GM12878 (cell line): Measurements from ENCODE around the gene ZG16. TPM values are rescaled to one million over a fixed set of nuclear protein-coding genes. Genes with fewer than 3 reads are reported as not detected.
A peak's percentile ranks its signal among the peaks of the same experiment; 100 is the strongest.

Experiments used
- ATAC-seq: fragments of 200-7000 bp; cut with Tn5 transposase; 3 replicates; pipeline ENCODE4 v1.9.1; 2020; ENCODE audit warnings: mild to moderate bottlenecking, moderate library complexity
- BruUV-seq: library from RNA; stranded (reverse); fragments of 400-500 nt; replicated peaks from 2 replicates; lab custom pipeline; 2021; lab: Mats Ljungman, UMichigan
- CTCF ChIA-PET: fragments of 300-600 bp; sonication (Branson Sonifier 250); formaldehyde crosslinking; extraction: SDS; loops from one replicate; lab custom pipeline; 2021; ENCODE audit warnings: inconsistent platforms; lab: Yijun Ruan, JAX
- POLR2A ChIA-PET: fragments of 350-600 bp; formaldehyde crosslinking; extraction: SDS; loops from one replicate; lab custom pipeline; 2021; ENCODE audit warnings: inconsistent platforms; lab: Charles Lee
- RAD21 ChIA-PET: fragments of 300-600 bp; sonication (Branson Sonifier 250); formaldehyde crosslinking; loops from one replicate; lab custom pipeline; 2023; ENCODE audit warnings: antibody characterized with exemption; ENCODE audit not compliant: unreplicated experiment; lab: Charles Lee
- SMC1A ChIA-PET: fragments of 300-600 bp; sonication (Branson Sonifier 250); formaldehyde crosslinking; loops from one replicate; lab custom pipeline; 2023; ENCODE audit not compliant: unreplicated experiment, uncharacterized antibody; lab: Charles Lee
- DNase-seq: peaks from one replicate; pipeline ENCODE4 v3.0.0-alpha.2; 2011; ENCODE audit warnings: low read depth, low spot score
- FAIRE-seq: peaks from 3 replicates; lab custom pipeline; 2011; peaks lifted over from hg19 to GRCh38; lab: Jason Lieb, UNC
- H2AFZ ChIP-seq: 2 replicates; pipeline ENCODE4 v1.6.0; 2011; ENCODE audit warnings: low read depth, low read length, control low read depth; ENCODE audit not compliant: control insufficient read depth
- H3K27ac ChIP-seq: 2 replicates; pipeline ENCODE4 v1.5.1; 2011; ENCODE audit warnings: control low read depth; ENCODE audit not compliant: control insufficient read depth, insufficient read depth
- H3K27me3 ChIP-seq, 2 experiments: replicated peaks in 1 of 2; 2 replicates each; pipeline versions ENCODE4 v1.6.0 to v1.6.1; 2011; ENCODE audit warnings: low read length in 1 of 2; ENCODE audit not compliant: control insufficient read depth in 2 of 2, insufficient read depth in 2 of 2
- H3K36me3 ChIP-seq, 2 experiments: 2 replicates each; pipeline ENCODE4 v1.5.1; 2011; ENCODE audit warnings: low read length in 1 of 2; ENCODE audit not compliant: control insufficient read depth in 2 of 2, insufficient read depth in 2 of 2
- H3K4me1 ChIP-seq: 2 replicates; pipeline ENCODE4 v1.6.1; 2011; ENCODE audit warnings: mild to moderate bottlenecking, low read length, moderate library complexity, mixed read lengths; ENCODE audit not compliant: control insufficient read depth, insufficient read depth
- H3K4me2 ChIP-seq: 2 replicates; pipeline ENCODE4 v1.6.0; 2011; ENCODE audit warnings: control low read depth; ENCODE audit not compliant: control insufficient read depth, insufficient read depth
- H3K4me3 ChIP-seq: fragments of 200-600 bp; sonication (generic); 2 replicates; pipeline ENCODE4 v1.5.1; 2016
- H3K79me2 ChIP-seq: 2 replicates; pipeline ENCODE4 v1.6.0; 2011; ENCODE audit warnings: low read length; ENCODE audit not compliant: control insufficient read depth, insufficient read depth
- H3K9ac ChIP-seq: 2 replicates; pipeline ENCODE4 v1.8.0; 2011; ENCODE audit warnings: low read length, control low read depth, mixed read lengths; ENCODE audit not compliant: control insufficient read depth, insufficient read depth
- H3K9me3 ChIP-seq: replicated peaks from 3 replicates; pipeline ENCODE4 v1.5.1; 2011; ENCODE audit warnings: mild to moderate bottlenecking, low read length; ENCODE audit not compliant: control insufficient read depth, insufficient read depth
- H4K20me1 ChIP-seq: 2 replicates; pipeline ENCODE4 v1.6.0; 2011; ENCODE audit not compliant: control insufficient read depth, insufficient read depth
- CHD2 ChIP-seq: IDR thresholded peaks from 2 replicates; pipeline ENCODE4 v1.6.1; 2011; ENCODE audit warnings: low read depth, low read length, improper control_type of control experiment, borderline replicate concordance
- EED ChIP-seq: sonication (generic); IDR thresholded peaks from 2 replicates; pipeline ENCODE4 v1.6.1; 2016; ENCODE audit warnings: antibody characterized with exemption, low read depth
- EGR1 ChIP-seq, 2 experiments: IDR thresholded peaks; 1 replicate in 1 of 2; 2 replicates in 1 of 2; pipeline ENCODE4 v1.6.1; 2011 to 2012; ENCODE audit warnings: low read depth in 2 of 2, low read length in 2 of 2, borderline replicate concordance in 1 of 2, mild to moderate bottlenecking in 1 of 2, moderate library complexity in 1 of 2
- MXI1 ChIP-seq: fragments of 150-350 bp; IDR thresholded peaks from 2 replicates; pipeline ENCODE4 v1.6.1; 2011; ENCODE audit warnings: low read depth, mild to moderate bottlenecking, inconsistent platforms, low read length, improper control_type of control experiment
- NRF1 ChIP-seq: conservative IDR thresholded peaks from 2 replicates; pipeline ENCODE4 v1.6.1; 2011; ENCODE audit warnings: mild to moderate bottlenecking, low read depth, low read length, improper control_type of control experiment
- POLR2A ChIP-seq: IDR thresholded peaks from 2 replicates; pipeline ENCODE4 v1.6.1; 2011; ENCODE audit warnings: low read depth, mild to moderate bottlenecking, low read length
- POU2F2 ChIP-seq: IDR thresholded peaks from 3 replicates; pipeline ENCODE4 v1.6.1; 2011; ENCODE audit warnings: low read depth, mild to moderate bottlenecking, low read length, borderline replicate concordance
- RCOR1 ChIP-seq: conservative IDR thresholded peaks from 2 replicates; pipeline ENCODE4 v1.6.1; 2012; ENCODE audit warnings: low read depth, low read length, improper control_type of control experiment
- RELB ChIP-seq: fragments of 450-650 bp; IDR thresholded peaks from 2 replicates; pipeline ENCODE4 v1.6.1; 2017; ENCODE audit warnings: low read depth, mild to moderate bottlenecking, moderate library complexity
- STAT3 ChIP-seq: IDR thresholded peaks from 2 replicates; pipeline ENCODE4 v1.6.1; 2011; ENCODE audit warnings: low read depth, low read length, improper control_type of control experiment
- ZBTB33 ChIP-seq: fragments of 450-650 bp; IDR thresholded peaks from 2 replicates; pipeline ENCODE4 v1.6.1; 2017; ENCODE audit warnings: mild to moderate bottlenecking
- ZNF274 ChIP-seq: IDR thresholded peaks from one replicate; pipeline ENCODE4 v1.8.0; 2011; ENCODE audit not compliant: insufficient read length, insufficient read depth
- WGBS: methylation state at CpG from one replicate; pipeline ENCODE4 v1.1.6; 2016; ENCODE audit warnings: low lambda C conversion rate; ENCODE audit not compliant: insufficient replicate concordance, insufficient coverage; ENCODE audit errors: missing lambda C conversion rate; 5-methylcytosine and 5-hydroxymethylcytosine counted together
- in situ Hi-C: fragments of 300-500 bp; cut with MboI; formaldehyde crosslinking; loops from 9 replicates; pipeline ENCODE4 v1.14.3; 2018; ENCODE audit warnings: mixed read lengths
- intact Hi-C: fragments of 100-400 bp; cut with micrococcal nuclease; formaldehyde crosslinking; loops from one replicate; pipeline ENCODE4 v1.14.2; 2022; ENCODE audit not compliant: unreplicated experiment
- polyA plus RNA-seq, 11 experiments: library from polyadenylated mRNA; depleted of rRNA in 4 of 11; unstranded in 6 of 11; stranded (reverse) in 5 of 11; fragments of >200 nt; fragmentation: Nextera tagmentation in 4 of 11; fragmentation: Illumina TruSeq in 1 of 11; extraction: Ambion mirVana in 4 of 11; extraction: Trizol in 1 of 11; gene quantifications; 1 replicate in 1 of 11; 2 replicates in 10 of 11; pipeline versions ENCODE4 v1.2.1 to v1.2.3, GENCODE V29; 2011 to 2016; ENCODE audit warnings: inconsistent platforms in 2 of 11, missing spikeins in 2 of 11, low read depth in 1 of 11
- total RNA-seq, 4 experiments: library from RNA; depleted of rRNA in 3 of 4; stranded (reverse); fragments of >200 nt in 3 of 4; fragmentation: Illumina TruSeq in 1 of 4; extraction: Trizol in 1 of 4; gene quantifications; 2 replicates each; pipeline versions ENCODE4 v1.2.1 to v1.2.3, GENCODE V29; 2013 to 2021

ZG16 gene
- total and polyA plus RNA-seq, 10 of the 15 experiments (the other 5 are each of a cell fraction or from before 2014, with no cell fraction given) = not detected

- Histone ChIP-seq H3K4me1 (peaks cover 28% of the 10 kb centered on the region), H3K9me3 (no peaks in the 10 kb centered on the region), H3K4me3 (no peak overlapping the region), H3K27ac (no peak overlapping the region), H3K4me2 (no peak overlapping the region), H2AFZ (no peak overlapping the region), H3K27me3 (no peaks in the 10 kb centered on the region), H3K9ac (no peak overlapping the region), H3K79me2 (peaks cover 20% of the 10 kb centered on the region), H3K36me3 (peaks cover 6 to 10% of the 10 kb centered on the region in 2 experiments; a peak in 2 of 4 replicates), H4K20me1 (no peaks in the 10 kb centered on the region)
- FAIRE-seq (no peak), DNase-seq (no peak), ATAC-seq (no peak)
- no TSS peak for BruUV-seq
- 80% methylated on average over 24 of the region's 24 CpGs for WGBS
- ChIA-PET SMC1A (no interaction called here), CTCF (interaction anchor here (0.7 kb wide), 1 partner anchor 34 kb away, joined by 3 read pairs; no protein-coding TSS in a partner anchor), RAD21 (interaction anchor here (0.6 kb wide), 3 partner anchors 29 to 150 kb away, joined by 3 to 4 read pairs (median 3); no protein-coding TSS in a partner anchor), POLR2A (interaction anchor here (0.6 to 1.7 kb wide), 2 partner anchors 10 to 200 kb away, joined by 4 to 9 read pairs; no protein-coding TSS in a partner anchor)
- intact Hi-C loops (no loop called here), in situ Hi-C loops (no loop called here)
- TF ChIP-seq POU2F2 = no peak
- TF ChIP-seq STAT3 = no peak
These were observed 35.8 kb downstream of the ZG16 start for GRCh38 chr16:29813644-29814562.

- ChIA-PET POLR2A (interaction anchor here (1.7 kb wide), 1 partner anchor 8 kb away, joined by 13 read pairs; the partner anchor contains the start of gene MAZ), CTCF (no interaction called here), RAD21 (no interaction called here), SMC1A (no interaction called here)
- WGBS = 85% methylated on average over 5 of the region's 5 CpGs
- in situ Hi-C loops = no loop called here
- H3K36me3 ChIP-seq = peaks cover 2 to 4% of the 10 kb centered on the region in 2 experiments; a peak in 2 of 4 replicates
- H3K79me2 ChIP-seq = peaks cover 16% of the 10 kb centered on the region
- peak overlapping the region; percentile 98; the same call in 1 of the 2 replicates for H3K4me2 ChIP-seq
- no peak overlapping the region for H2AFZ ChIP-seq
- TF ChIP-seq RELB (no peak), NRF1 (no peak), ZNF274 (no peak), ZBTB33 (no peak), RCOR1 (no peak), EGR1 (IDR thresholded peaks at IDR 0.05; ENCODE audit: borderline replicate concordance in 1 of 2, low read depth in 2 of 2, low read length in 2 of 2) (no peak), CHD2 (no peak), EED (no peak), POLR2A (no peak), MXI1 (no peak)
- H4K20me1 ChIP-seq = no peaks in the 10 kb centered on the region
- H3K4me1 ChIP-seq = peaks cover 28% of the 10 kb centered on the region
- no peaks in the 10 kb centered on the region for H3K27me3 ChIP-seq
- no peak overlapping the region for H3K27ac ChIP-seq
- no peaks in the 10 kb centered on the region for H3K9me3 ChIP-seq
- FAIRE-seq = no peak
- intact Hi-C loops = no loop called here
- no peak for DNase-seq
- no peak for ATAC-seq
- no TSS peak for BruUV-seq
- no peak overlapping the region for H3K9ac ChIP-seq
- no peak overlapping the region for H3K4me3 ChIP-seq
These were observed 36.5 kb downstream of the ZG16 start for GRCh38 chr16:29814592-29814991.
